BJ (cell line): ENCODE measurements around the gene CD1D. TPM values are rescaled to one million over a fixed set of nuclear protein-coding genes. Genes with fewer than 3 reads are reported as not detected.

Experiments
- CTCF ChIA-PET: fragments of 350-600 bp; formaldehyde crosslinking; extraction: SDS; loops from one replicate; lab custom pipeline; 2021; ENCODE audit warnings: antibody characterized with exemption, inconsistent platforms; lab: Yijun Ruan, JAX
- POLR2A ChIA-PET: fragments of 300-600 bp; sonication (Branson Sonifier 250); formaldehyde crosslinking; extraction: SDS; loops from one replicate; lab custom pipeline; 2021; ENCODE audit warnings: antibody characterized with exemption; lab: Charles Lee
- DNase-seq: peaks from one replicate; pipeline ENCODE4 v3.0.0-alpha.2; 2011; ENCODE audit warnings: low read depth
- H3K27me3 ChIP-seq: 2 replicates; pipeline ENCODE4 v1.6.0; 2011; ENCODE audit warnings: low read length; ENCODE audit not compliant: control insufficient read depth, insufficient read depth
- H3K36me3 ChIP-seq: 2 replicates; pipeline ENCODE4 v1.5.1; 2011; ENCODE audit warnings: low read length; ENCODE audit not compliant: control insufficient read depth, insufficient read depth
- H3K4me3 ChIP-seq: 2 replicates; pipeline ENCODE4 v1.5.1; 2011; ENCODE audit warnings: low read depth, mild to moderate bottlenecking, control low read depth, low read length
- polyA minus RNA-seq: library from RNA; depleted of rRNA, polyadenylated mRNA; stranded (reverse); fragments of >200 nt; gene quantifications from 2 replicates; pipeline ENCODE4 v1.2.3, GENCODE V29; 2011; rRNA and poly(A)+ RNA removed
- polyA plus RNA-seq: library from polyadenylated mRNA; depleted of rRNA; stranded (reverse); fragments of >200 nt; gene quantifications from 2 replicates; pipeline ENCODE4 v1.2.3, GENCODE V29; 2011; rRNA removed
- TF ChIP-seq, protein P1 (sequence below): IDR thresholded peaks from 2 replicates; pipeline ENCODE4 v1.5.1; 2011; ENCODE audit warnings: low read depth, mild to moderate bottlenecking, control low read depth, inconsistent platforms, low read length, moderate library complexity; ENCODE audit not compliant: insufficient read depth

Gene CD1D
- polyA plus RNA-seq (0.06 and 0.12 TPM in 2 replicates), polyA minus RNA-seq (not detected in 2 replicates)

DNA sequence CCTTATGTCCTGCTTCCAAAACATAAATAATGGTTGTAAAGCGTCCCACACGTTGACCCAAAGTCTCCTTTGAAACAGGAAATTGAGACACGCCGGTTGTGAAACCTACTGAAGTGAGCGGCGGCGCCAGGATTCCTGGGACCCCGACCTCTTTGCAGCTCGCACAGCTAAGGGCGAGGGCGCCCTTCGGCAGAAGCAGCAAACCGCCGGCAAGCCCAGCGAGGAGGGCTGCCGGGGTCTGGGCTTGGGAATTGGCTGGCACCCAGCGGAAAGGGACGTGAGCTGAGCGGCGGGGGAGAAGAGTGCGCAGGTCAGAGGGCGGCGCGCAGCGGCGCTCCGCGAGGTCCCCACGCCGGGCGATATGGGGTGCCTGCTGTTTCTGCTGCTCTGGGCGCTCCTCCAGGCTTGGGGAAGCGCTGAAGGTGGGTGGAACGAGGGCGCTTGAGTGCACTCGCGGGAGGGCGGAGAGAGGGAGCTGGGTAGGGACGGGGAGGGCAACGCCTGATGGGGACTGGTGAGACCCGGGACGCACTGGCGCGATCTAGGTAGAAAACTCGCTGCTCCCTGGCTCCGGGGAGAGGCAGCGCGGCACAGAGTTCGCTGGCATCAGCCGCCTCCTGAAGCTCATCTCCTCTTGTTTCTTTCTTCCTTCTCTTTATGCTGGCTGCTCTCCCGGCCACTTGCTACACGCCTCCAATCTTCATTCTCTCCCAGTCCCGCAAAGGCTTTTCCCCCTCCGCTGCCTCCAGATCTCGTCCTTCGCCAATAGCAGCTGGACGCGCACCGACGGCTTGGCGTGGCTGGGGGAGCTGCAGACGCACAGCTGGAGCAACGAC lies at the start of gene CD1D:
Gene CD1D, plus strand, starts transcription at position 155 of the 836 bp plus-strand sequence. Its CDS starts 207 bp downstream, at position 362.
- TF ChIP-seq, protein P1, sequence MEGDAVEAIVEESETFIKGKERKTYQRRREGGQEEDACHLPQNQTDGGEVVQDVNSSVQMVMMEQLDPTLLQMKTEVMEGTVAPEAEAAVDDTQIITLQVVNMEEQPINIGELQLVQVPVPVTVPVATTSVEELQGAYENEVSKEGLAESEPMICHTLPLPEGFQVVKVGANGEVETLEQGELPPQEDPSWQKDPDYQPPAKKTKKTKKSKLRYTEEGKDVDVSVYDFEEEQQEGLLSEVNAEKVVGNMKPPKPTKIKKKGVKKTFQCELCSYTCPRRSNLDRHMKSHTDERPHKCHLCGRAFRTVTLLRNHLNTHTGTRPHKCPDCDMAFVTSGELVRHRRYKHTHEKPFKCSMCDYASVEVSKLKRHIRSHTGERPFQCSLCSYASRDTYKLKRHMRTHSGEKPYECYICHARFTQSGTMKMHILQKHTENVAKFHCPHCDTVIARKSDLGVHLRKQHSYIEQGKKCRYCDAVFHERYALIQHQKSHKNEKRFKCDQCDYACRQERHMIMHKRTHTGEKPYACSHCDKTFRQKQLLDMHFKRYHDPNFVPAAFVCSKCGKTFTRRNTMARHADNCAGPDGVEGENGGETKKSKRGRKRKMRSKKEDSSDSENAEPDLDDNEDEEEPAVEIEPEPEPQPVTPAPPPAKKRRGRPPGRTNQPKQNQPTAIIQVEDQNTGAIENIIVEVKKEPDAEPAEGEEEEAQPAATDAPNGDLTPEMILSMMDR = no peak
- CTCF ChIA-PET = interaction anchor here (1.0 kb wide), 1 partner anchor 22 kb away, joined by 4 read pairs; no protein-coding TSS in a partner anchor
- peaks cover 39% of the 10 kb centered on the region for H3K27me3 ChIP-seq
- H3K36me3 ChIP-seq = no peaks in the 10 kb centered on the region
- peak within 1 kb of the TSS; percentile 42 for H3K4me3 ChIP-seq
- no peak for DNase-seq
- POLR2A ChIA-PET = no interaction called here

DNA sequence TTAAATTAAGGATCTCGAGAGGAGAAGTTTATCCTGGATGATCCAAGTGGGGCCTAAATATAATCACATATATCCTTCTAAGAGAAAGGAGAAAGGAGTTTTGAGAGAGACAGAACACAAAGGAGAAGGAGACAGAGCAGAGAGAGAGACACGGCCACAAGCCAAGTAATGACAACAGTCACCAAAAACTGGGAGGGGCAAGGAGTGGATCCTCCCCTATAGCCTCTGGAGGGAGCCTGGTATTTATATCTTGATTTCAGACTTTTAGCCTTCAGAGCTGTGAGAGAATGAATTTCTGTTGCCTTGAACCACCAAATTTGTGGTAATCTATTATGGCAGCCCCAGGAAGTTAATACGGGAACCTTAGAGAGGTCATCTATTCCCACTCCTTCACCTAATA lies 49.5 kb upstream of the CD1D start:
- DNase-seq = no peak
- TF ChIP-seq, protein P1 = no peak
- Histone ChIP-seq H3K27me3 (peaks cover 8% of the 10 kb centered on the region), H3K36me3 (no peaks in the 10 kb centered on the region), H3K4me3 (no peak overlapping the region)
- ChIA-PET CTCF (interaction anchor here (1.2 to 30.1 kb wide), 2 partner anchors 10 to 163 kb away, joined by 3 to 627 read pairs; no protein-coding TSS in a partner anchor), POLR2A (no interaction called here)

DNA sequence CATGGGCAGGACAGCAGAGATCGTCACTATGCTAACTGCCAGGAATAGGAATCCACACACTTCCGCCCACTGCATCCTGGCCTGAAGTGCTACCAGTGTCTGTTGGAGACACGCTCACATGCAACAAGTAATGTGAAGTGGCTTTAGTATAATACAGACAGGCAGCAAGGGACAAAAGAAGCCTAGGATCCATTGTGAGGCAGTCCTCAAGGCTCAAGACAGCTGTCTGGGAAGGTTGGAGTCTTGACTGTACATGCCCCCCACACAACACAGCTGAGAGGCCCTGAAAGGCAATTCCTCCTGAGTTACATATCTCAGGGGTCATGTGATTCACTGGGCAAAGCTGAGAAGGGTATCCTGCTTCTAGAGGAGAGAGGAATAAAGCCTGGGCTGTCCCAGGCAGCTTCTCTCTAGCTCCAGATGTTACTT lies 39.9 kb upstream of the CD1D start:
- CTCF ChIA-PET = interaction anchor here (0.7 to 1.1 kb wide), 2 partner anchors 17 to 171 kb away, joined by 3 read pairs; no protein-coding TSS in a partner anchor
- TF ChIP-seq, protein P1 = no peak
- no peak for DNase-seq

DNA sequence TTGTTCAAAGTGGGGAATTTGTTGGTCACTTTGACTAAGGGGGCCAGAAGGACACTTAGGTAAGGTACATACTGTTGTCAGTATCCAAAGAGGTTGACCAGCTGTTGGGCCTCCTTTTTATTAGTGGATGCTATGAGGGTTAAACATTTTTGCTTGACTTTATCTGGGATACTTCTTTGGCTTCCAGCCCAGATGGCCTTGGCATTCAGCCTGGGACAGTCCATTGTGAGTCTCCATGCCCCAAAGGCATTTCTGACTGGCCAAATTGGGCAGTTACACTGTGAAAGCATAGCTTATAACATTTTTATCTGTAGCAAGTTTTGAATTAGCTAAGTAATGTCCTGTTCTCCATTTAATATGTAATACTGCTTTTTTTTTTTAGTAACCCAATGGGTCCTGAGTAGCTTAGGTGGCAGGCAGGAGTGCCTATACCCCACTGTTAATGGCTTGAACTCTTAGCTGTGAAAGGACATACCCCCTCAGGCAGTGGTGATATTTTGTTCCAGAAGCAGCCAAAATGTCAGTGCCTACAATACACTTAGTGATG lies 35.4 kb upstream of the CD1D start:
- Histone ChIP-seq H3K36me3 (no peaks in the 10 kb centered on the region), H3K4me3 (no peak overlapping the region), H3K27me3 (no peaks in the 10 kb centered on the region)
- TF ChIP-seq, protein P1 = no peak
- ChIA-PET CTCF (interaction anchor here (0.8 to 2.4 kb wide), 9 partner anchors 15 to 183 kb away, joined by 3 to 8 read pairs (median 3); no protein-coding TSS in a partner anchor), POLR2A (no interaction called here)
- peak; percentile 52 for DNase-seq

More for the DNA sequence above, 39.9 kb upstream of the CD1D start:
- Histone ChIP-seq H3K27me3 (peaks cover 1% of the 10 kb centered on the region; the same call in 1 of the 2 replicates), H3K4me3 (no peak overlapping the region), H3K36me3 (no peaks in the 10 kb centered on the region)
- POLR2A ChIA-PET = no interaction called here

DNA sequence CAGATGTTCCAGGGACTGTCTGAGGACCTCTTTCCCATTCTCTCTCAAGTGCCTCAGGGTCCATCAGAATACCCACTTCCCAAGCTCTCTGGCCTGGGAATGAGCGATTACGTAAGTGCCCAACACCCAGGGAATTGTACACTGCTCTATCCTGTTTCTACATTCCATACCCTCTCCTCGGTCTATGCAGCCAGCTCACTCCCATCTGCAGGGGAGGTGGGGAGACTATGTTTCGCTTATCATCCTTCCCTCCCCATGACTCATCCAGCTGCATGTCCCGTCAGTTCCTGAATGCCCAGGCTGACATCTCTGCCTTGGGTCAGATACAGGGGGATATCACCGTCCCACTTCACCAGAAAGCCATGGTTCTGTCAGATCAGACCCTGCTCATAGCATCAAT lies 34.5 kb upstream of the CD1D start:
- Histone ChIP-seq H3K27me3 (no peaks in the 10 kb centered on the region), H3K36me3 (no peaks in the 10 kb centered on the region), H3K4me3 (no peak overlapping the region)
- POLR2A ChIA-PET = no interaction called here
- TF ChIP-seq, protein P1 = no peak
- CTCF ChIA-PET = interaction anchor here (1.0 to 1.2 kb wide), 3 partner anchors 16 to 40 kb away, joined by 3 read pairs; no protein-coding TSS in a partner anchor
- DNase-seq = no peak
